Common myeloid progenitor, CD34-positive (primary cell): Measurements from ENCODE around the gene ADPRHL1. TPM values are rescaled to one million over a fixed set of nuclear protein-coding genes. Genes with fewer than 3 reads are reported as not detected.

Experiments used
- CTCF ChIA-PET: fragments of 350-600 bp; sonication (Branson Sonifier 250); formaldehyde crosslinking; loops from one replicate; lab custom pipeline; 2021; ENCODE audit warnings: antibody characterized with exemption; lab: Charles Lee
- POLR2A ChIA-PET: fragments of 350-600 bp; sonication (Branson Sonifier 250); formaldehyde crosslinking; loops from one replicate; lab custom pipeline; 2021; ENCODE audit warnings: antibody characterized with exemption; lab: Charles Lee
- DNase-seq, 3 donors: peaks; one replicate each; pipeline versions ENCODE4 v3.0.0 to v3.0.0-alpha.2; 2013
- H3K27ac ChIP-seq, 2 experiments: 1 replicate in 1 of 2; 2 replicates in 1 of 2; pipeline ENCODE4 v1.7.0; 2013; ENCODE audit warnings: inconsistent platforms in 2 of 2, low read length in 2 of 2, mild to moderate bottlenecking in 2 of 2, low read depth in 1 of 2, moderate library complexity in 1 of 2; ENCODE audit not compliant: severe bottlenecking in 2 of 2, insufficient read depth in 1 of 2, poor library complexity in 1 of 2
- H3K27me3 ChIP-seq, 5 experiments: replicated peaks in 2 of 5; 1 replicate in 3 of 5; 2 replicates in 2 of 5; pipeline versions ENCODE4 v1.6.1 to v1.7.0; 2013; ENCODE audit warnings: low read length in 4 of 5, mild to moderate bottlenecking in 2 of 5, moderate library complexity in 2 of 5, inconsistent platforms in 1 of 5; ENCODE audit not compliant: insufficient read depth in 5 of 5, control insufficient read depth in 4 of 5
- H3K36me3 ChIP-seq, 4 experiments: 1 replicate in 2 of 4; 2 replicates in 2 of 4; pipeline versions ENCODE4 v1.6.1 to v1.7.0; 2013; ENCODE audit warnings: low read length in 3 of 4, control low read depth in 1 of 4, mild to moderate bottlenecking in 1 of 4; ENCODE audit not compliant: control insufficient read depth in 4 of 4, insufficient read depth in 4 of 4
- H3K4me1 ChIP-seq, 4 experiments: 1 replicate in 3 of 4; 2 replicates in 1 of 4; pipeline versions ENCODE4 v1.6.1 to v1.7.1; 2013; ENCODE audit warnings: low read length in 3 of 4, mild to moderate bottlenecking in 3 of 4, control low read depth in 1 of 4, inconsistent platforms in 1 of 4, moderate library complexity in 1 of 4; ENCODE audit not compliant: control insufficient read depth in 4 of 4, insufficient read depth in 4 of 4; ENCODE audit errors: control extremely low read depth in 1 of 4
- H3K4me3 ChIP-seq, 7 experiments: 1 replicate in 4 of 7; 2 replicates in 3 of 7; pipeline versions ENCODE4 v1.5.1 to v1.7.0; 2013; ENCODE audit warnings: mild to moderate bottlenecking in 7 of 7, low read length in 6 of 7, moderate library complexity in 6 of 7, inconsistent platforms in 2 of 7, low read depth in 2 of 7, control low read depth in 1 of 7; ENCODE audit not compliant: insufficient read depth in 4 of 7, control insufficient read depth in 1 of 7; ENCODE audit errors: extremely low read depth in 1 of 7
- H3K9me3 ChIP-seq, 5 experiments: 1 replicate in 4 of 5; 2 replicates in 1 of 5; pipeline versions ENCODE4 v1.6.1 to v1.7.1; 2013; ENCODE audit warnings: low read length in 4 of 5, mild to moderate bottlenecking in 2 of 5, inconsistent platforms in 1 of 5, low read depth in 1 of 5, moderate library complexity in 1 of 5; ENCODE audit not compliant: control insufficient read depth in 4 of 5, insufficient read depth in 2 of 5; ENCODE audit errors: control extremely low read depth in 1 of 5
- WGBS: methylation state at CpG from one replicate; pipeline ENCODE4 v1.1.5; 2013; ENCODE audit not compliant: insufficient coverage; 5-methylcytosine and 5-hydroxymethylcytosine counted together
- polyA plus RNA-seq: library from polyadenylated mRNA; unstranded; fragments of 120-200 nt; gene quantifications from one replicate; pipeline ENCODE4 v1.2.1, GENCODE V29; 2013

ADPRHL1 gene
- 0.22 TPM for polyA plus RNA-seq

DNA sequence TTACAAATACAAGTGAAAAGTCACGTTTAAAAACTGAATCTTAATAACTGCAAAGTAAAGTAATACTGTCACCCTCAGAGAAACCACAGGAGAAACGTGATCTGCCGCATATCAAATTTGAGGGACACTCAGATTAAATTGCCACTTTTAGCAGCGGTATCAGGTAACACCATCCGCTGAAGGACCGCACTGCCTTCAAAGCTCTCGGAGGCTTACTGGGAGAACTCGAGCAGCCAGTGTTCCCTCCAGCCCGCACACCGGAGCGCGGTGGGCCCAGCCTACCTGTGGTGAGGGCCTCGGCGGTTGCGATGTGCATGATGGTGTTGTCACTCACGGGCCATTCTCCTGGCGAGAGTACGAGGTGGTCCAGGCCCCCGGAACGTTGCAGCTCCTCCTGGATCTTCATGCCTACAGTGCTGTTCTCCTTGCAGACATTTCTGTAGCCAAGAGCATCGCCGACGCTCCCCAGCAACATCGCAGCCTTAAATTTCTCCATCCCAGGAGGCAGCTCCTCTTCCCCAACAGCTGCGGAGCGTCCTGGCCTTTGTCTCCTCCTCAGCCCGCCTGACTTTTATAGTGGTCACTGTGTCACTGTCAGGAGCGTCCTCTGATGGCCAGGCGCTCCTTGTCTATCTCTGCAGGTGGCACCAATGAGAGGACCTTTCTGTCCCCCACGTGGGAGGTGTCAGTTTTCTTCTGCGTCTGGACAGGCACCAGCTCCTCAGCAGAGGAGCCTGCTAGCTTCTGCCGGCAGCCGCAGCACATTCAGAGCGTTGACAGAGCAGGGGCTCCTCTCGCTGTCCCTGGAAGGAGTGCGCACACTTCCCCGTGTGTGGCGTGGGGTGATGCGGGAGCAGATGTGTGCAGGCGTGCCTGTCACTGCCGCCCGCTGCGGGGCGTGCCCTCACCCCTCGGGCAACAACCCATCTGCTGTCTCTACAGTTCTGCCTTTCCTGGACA is at the start of gene ADPRHL1:
TSS of gene ADPRHL1 (minus strand) at position 547 of the 960 bp plus-strand sequence. CDS start at position 496, 51 bp downstream.
- Histone ChIP-seq H3K27ac (no peak within 1 kb of the TSS), H3K4me1 (no peaks in the 10 kb centered on the region), H3K27me3 (no peaks in the 10 kb centered on the region), H3K36me3 (peaks cover 0 to 35% (median 25%) of the 10 kb centered on the region in 4 experiments), H3K9me3 (no peaks in the 10 kb centered on the region), H3K4me3 (no peak within 1 kb of the TSS)
- CTCF ChIA-PET, result interaction anchor here (1.2 to 2.1 kb wide), 3 partner anchors 13 to 109 kb away, joined by 3 to 7 read pairs (median 3); no protein-coding TSS in a partner anchor
- POLR2A ChIA-PET, result no interaction called here
- 97% methylated on average over 45 of the region's 45 CpGs for WGBS
- no peak for DNase-seq

- 91% methylated on average over 14 of the region's 16 CpGs for WGBS
- Histone ChIP-seq H3K36me3 (peaks cover 13 to 54% (median 44%) of the 10 kb centered on the region in 4 experiments), H3K27ac (no peak overlapping the region), H3K9me3 (no peaks in the 10 kb centered on the region), H3K27me3 (no peaks in the 10 kb centered on the region), H3K4me1 (peaks cover 4 to 27% (median 9%) of the 10 kb centered on the region in 4 experiments), H3K4me3 (no peak overlapping the region)
- no peak for DNase-seq
- ChIA-PET POLR2A (no interaction called here), CTCF (no interaction called here)
These were observed 49.4 kb upstream of the ADPRHL1 start for GRCh38 chr13:113502686-113503085.

GRCh38 chr13:113500530-113501265 is 47.4 kb upstream of the ADPRHL1 start:
- WGBS, result 90% methylated on average over 10 of the region's 11 CpGs
- CTCF ChIA-PET, result no interaction called here
- peaks cover 13 to 71% (median 53%) of the 10 kb centered on the region in 4 experiments for H3K36me3 ChIP-seq
- H3K4me1 ChIP-seq, result peaks cover 0 to 9% (median 2%) of the 10 kb centered on the region in 4 experiments
- H3K9me3 ChIP-seq, result no peaks in the 10 kb centered on the region
- H3K4me3 ChIP-seq, result no peak overlapping the region
- no peak overlapping the region for H3K27ac ChIP-seq
- H3K27me3 ChIP-seq, result no peaks in the 10 kb centered on the region
- no peak for DNase-seq
- POLR2A ChIA-PET, result no interaction called here

DNA sequence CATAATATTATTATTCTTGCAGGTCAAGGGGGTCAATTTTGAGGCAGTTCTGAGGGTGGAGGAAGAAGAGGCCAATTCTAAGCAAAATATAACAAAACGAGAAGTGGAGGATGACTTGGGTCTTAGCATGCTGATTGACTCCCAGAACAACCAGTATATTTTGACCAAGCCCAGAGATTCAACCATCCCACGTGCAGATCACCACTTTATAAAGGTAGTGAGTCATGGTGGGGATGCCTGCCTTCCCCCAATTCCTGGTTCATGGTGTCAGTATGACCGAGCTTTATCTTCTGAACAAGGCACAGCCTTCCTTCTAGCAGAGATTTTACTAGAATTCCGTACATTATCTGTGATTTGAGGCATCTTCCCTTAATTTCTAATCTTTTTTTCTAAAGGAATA is 46.6 kb upstream of the ADPRHL1 start:
- Histone ChIP-seq H3K36me3 (peaks cover 13 to 72% (median 55%) of the 10 kb centered on the region in 4 experiments), H3K4me1 (peaks cover 0 to 6% (median 0%) of the 10 kb centered on the region in 4 experiments), H3K27me3 (no peaks in the 10 kb centered on the region), H3K9me3 (no peaks in the 10 kb centered on the region), H3K4me3 (no peak overlapping the region), H3K27ac (no peak overlapping the region)
- no peak for DNase-seq
- WGBS, result 94% methylated on average over 3 of the region's 4 CpGs
- POLR2A ChIA-PET, result no interaction called here
- CTCF ChIA-PET, result no interaction called here

- 100% methylated on average over 5 of the region's 6 CpGs for WGBS
- H3K4me1 ChIP-seq, result peaks cover 0 to 6% (median 0%) of the 10 kb centered on the region in 4 experiments
- H3K27me3 ChIP-seq, result no peaks in the 10 kb centered on the region
- no peaks in the 10 kb centered on the region for H3K9me3 ChIP-seq
- CTCF ChIA-PET, result no interaction called here
- POLR2A ChIA-PET, result no interaction called here
- H3K36me3 ChIP-seq, result peaks cover 13 to 68% (median 51%) of the 10 kb centered on the region in 4 experiments
- H3K4me3 ChIP-seq, result no peak overlapping the region
- DNase-seq, result no peak
- no peak overlapping the region for H3K27ac ChIP-seq
These were observed 45.6 kb upstream of the ADPRHL1 start for GRCh38 chr13:113498905-113499304.

GRCh38 chr13:113497217-113497616 is 43.9 kb upstream of the ADPRHL1 start:
- no peaks in the 10 kb centered on the region for H3K27me3 ChIP-seq
- CTCF ChIA-PET, result interaction anchor here (1.1 to 2.3 kb wide), 2 partner anchors 29 to 65 kb away, joined by 3 to 7 read pairs; no protein-coding TSS in a partner anchor
- POLR2A ChIA-PET, result no interaction called here
- peaks cover 8 to 15% (median 12%) of the 10 kb centered on the region in 4 experiments for H3K4me1 ChIP-seq
- no peak overlapping the region for H3K4me3 ChIP-seq
- no peaks in the 10 kb centered on the region for H3K9me3 ChIP-seq
- no peak overlapping the region for H3K27ac ChIP-seq
- DNase-seq, result no peak
- peaks cover 13 to 60% (median 44%) of the 10 kb centered on the region in 4 experiments for H3K36me3 ChIP-seq
- 100% methylated on average over 1 of the region's 1 CpG for WGBS
